IMR-90 (cell line): ENCODE measurements around the gene LDHA. TPM values are rescaled to one million over a fixed set of nuclear protein-coding genes. Genes with fewer than 3 reads are reported as not detected.

Experiments
- ATAC-seq: fragments of 200-7000 bp; cut with Tn5 transposase; 2 replicates; pipeline ENCODE4 v1.9.1; 2020; ENCODE audit warnings: low read depth, mild to moderate bottlenecking, moderate library complexity
- BruUV-seq: library from RNA; stranded (reverse); fragments of 400-500 nt; replicated peaks from 2 replicates; lab custom pipeline; 2021; lab: Mats Ljungman, UMichigan
- CTCF ChIA-PET: fragments of 300-600 bp; formaldehyde crosslinking; extraction: SDS; loops from one replicate; lab custom pipeline; 2021; ENCODE audit warnings: antibody characterized with exemption; lab: Yijun Ruan, JAX
- POLR2A ChIA-PET: fragments of 300-600 bp; sonication (Branson Sonifier 250); formaldehyde crosslinking; loops from one replicate; lab custom pipeline; 2022; ENCODE audit warnings: antibody characterized with exemption; ENCODE audit not compliant: unreplicated experiment; lab: Charles Lee
- DNase-seq: peaks from one replicate; pipeline ENCODE4 v3.0.0; 2013
- H2AFZ ChIP-seq: replicated peaks from 2 replicates; pipeline ENCODE3; 2013; ENCODE audit warnings: low read length, mild to moderate bottlenecking; ENCODE audit not compliant: poor library complexity
- H2AK5ac ChIP-seq: 2 replicates; pipeline ENCODE4 v1.6.1; 2013; ENCODE audit warnings: low read depth, low read length, inconsistent platforms
- H2AK9ac ChIP-seq: replicated peaks from 2 replicates; pipeline ENCODE3; 2013; ENCODE audit warnings: mild to moderate bottlenecking, low read depth, low read length, moderate library complexity; ENCODE audit not compliant: poor library complexity
- H2BK120ac ChIP-seq: 2 replicates; pipeline ENCODE4 v1.6.1; 2013; ENCODE audit warnings: low read depth, low read length, inconsistent platforms
- H2BK15ac ChIP-seq: 3 replicates; pipeline ENCODE4 v1.6.1; 2013; ENCODE audit warnings: low read depth, low read length, inconsistent platforms
- H2BK20ac ChIP-seq: 2 replicates; pipeline ENCODE4 v1.6.1; 2013; ENCODE audit warnings: low read depth, mild to moderate bottlenecking, inconsistent platforms, low read length, moderate library complexity
- H2BK5ac ChIP-seq: 2 replicates; pipeline ENCODE4 v1.6.1; 2013; ENCODE audit warnings: mild to moderate bottlenecking, low read depth, low read length, inconsistent platforms; ENCODE audit not compliant: poor library complexity, severe bottlenecking
- H3K14ac ChIP-seq: replicated peaks from 2 replicates; pipeline ENCODE4 v1.6.1; 2013; ENCODE audit warnings: low read depth, low read length, inconsistent platforms
- H3K18ac ChIP-seq: 2 replicates; pipeline ENCODE4 v1.6.1; 2013; ENCODE audit warnings: low read depth, low read length, control low read depth
- H3K23ac ChIP-seq: 2 replicates; pipeline ENCODE4 v1.6.1; 2013; ENCODE audit warnings: low read depth, low read length, inconsistent platforms
- H3K27ac ChIP-seq: 2 replicates; pipeline ENCODE4 v1.5.1; 2013; ENCODE audit warnings: mild to moderate bottlenecking, control low read depth, low read length; ENCODE audit not compliant: insufficient read depth
- H3K27me3 ChIP-seq: 2 replicates; pipeline ENCODE4 v1.6.1; 2013; ENCODE audit warnings: low read length; ENCODE audit not compliant: control insufficient read depth, insufficient read depth
- H3K36me3 ChIP-seq: 2 replicates; pipeline ENCODE4 v1.6.1; 2013; ENCODE audit warnings: low read length, mixed read lengths; ENCODE audit not compliant: control insufficient read depth, insufficient read depth
- H3K4ac ChIP-seq: 2 replicates; pipeline ENCODE4 v1.6.1; 2013; ENCODE audit warnings: low read depth, low read length, inconsistent platforms
- H3K4me1 ChIP-seq: 2 replicates; pipeline ENCODE4 v1.6.1; 2013; ENCODE audit warnings: low read length, mixed read lengths; ENCODE audit not compliant: control insufficient read depth, insufficient read depth
- H3K4me2 ChIP-seq: 2 replicates; pipeline ENCODE4 v1.6.1; 2013; ENCODE audit warnings: low read depth, mild to moderate bottlenecking, control low read depth, low read length, moderate library complexity
- H3K4me3 ChIP-seq: 2 replicates; pipeline ENCODE4 v1.5.1; 2013; ENCODE audit warnings: low read depth, mild to moderate bottlenecking, control low read depth, low read length, moderate library complexity; ENCODE audit not compliant: insufficient read depth
- H3K56ac ChIP-seq: 2 replicates; pipeline ENCODE4 v1.6.1; 2013; ENCODE audit warnings: low read length, inconsistent platforms; ENCODE audit not compliant: insufficient read depth; ENCODE audit errors: extremely low read depth
- H3K79me1 ChIP-seq, 2 experiments: 2 replicates each; pipeline ENCODE4 v1.6.1; 2013; ENCODE audit warnings: low read length in 2 of 2, inconsistent platforms in 1 of 2, low read depth in 1 of 2
- H3K9ac ChIP-seq: 2 replicates; pipeline ENCODE4 v1.6.1; 2013; ENCODE audit warnings: low read depth, low read length, control low read depth
- H3K9me1 ChIP-seq: 2 replicates; pipeline ENCODE4 v1.6.1; 2013; ENCODE audit warnings: low read length, inconsistent platforms; ENCODE audit not compliant: insufficient read depth
- H3K9me3 ChIP-seq: 2 replicates; pipeline ENCODE4 v1.6.1; 2013; ENCODE audit warnings: low read length; ENCODE audit not compliant: control insufficient read depth, insufficient read depth
- H4K20me1 ChIP-seq: 2 replicates; pipeline ENCODE4 v1.6.1; 2013; ENCODE audit warnings: low read length, inconsistent platforms; ENCODE audit not compliant: insufficient read depth
- H4K5ac ChIP-seq: 2 replicates; pipeline ENCODE4 v1.6.1; 2013; ENCODE audit warnings: mild to moderate bottlenecking, low read depth, low read length, control low read depth
- H4K8ac ChIP-seq, 2 experiments: 2 replicates each; pipeline ENCODE4 v1.6.1; 2013; ENCODE audit warnings: low read depth in 2 of 2, low read length in 2 of 2, control low read depth in 1 of 2, inconsistent platforms in 1 of 2
- H4K91ac ChIP-seq: 2 replicates; pipeline ENCODE4 v1.6.1; 2013; ENCODE audit warnings: low read depth, low read length, inconsistent platforms; ENCODE audit not compliant: insufficient read depth
- CHD1 ChIP-seq: IDR thresholded peaks from 2 replicates; pipeline ENCODE4 v1.6.1; 2012; ENCODE audit warnings: low read depth, low read length, improper control_type of control experiment
- FOS ChIP-seq: fragments of 150-350 bp; IDR thresholded peaks from 2 replicates; pipeline ENCODE4 v1.6.1; 2016; ENCODE audit warnings: low read depth, low read length
- MAFK ChIP-seq: IDR thresholded peaks from 2 replicates; pipeline ENCODE4 v1.6.1; 2012; ENCODE audit warnings: low read depth, low read length, improper control_type of control experiment
- MXI1 ChIP-seq: IDR thresholded peaks from 2 replicates; pipeline ENCODE4 v1.6.1; 2012; ENCODE audit warnings: low read depth, mild to moderate bottlenecking, low read length, moderate library complexity, borderline replicate concordance
- NFE2L2 ChIP-seq: fragments of 150-350 bp; IDR thresholded peaks from 2 replicates; pipeline ENCODE4 v1.6.1; 2016; ENCODE audit warnings: low read depth, mild to moderate bottlenecking, low read length
- RAD21 ChIP-seq: IDR thresholded peaks from 2 replicates; pipeline ENCODE4 v1.6.1; 2012; ENCODE audit warnings: low read length, improper control_type of control experiment
- RFX5 ChIP-seq: IDR thresholded peaks from 2 replicates; pipeline ENCODE4 v1.8.0; 2012; ENCODE audit warnings: low read depth, mild to moderate bottlenecking, low read length, moderate library complexity
- WGBS, 2 experiments: methylation state at CpG; one replicate each; pipeline versions ENCODE4 v1.1.5 to v1.1.7; 2013; ENCODE audit warnings: missing lambda C conversion rate in 2 of 2; ENCODE audit not compliant: insufficient read length in 1 of 2; ENCODE audit errors: extremely low coverage in 2 of 2; 5-methylcytosine and 5-hydroxymethylcytosine counted together
- dilution Hi-C: fragments of 300-500 bp; cut with HindIII; formaldehyde crosslinking; loops from one replicate; pipeline ENCODE4 v1.14.3; 2018; ENCODE audit warnings: low sequenced_read_pairs; ENCODE audit not compliant: unreplicated experiment
- in situ Hi-C: fragments of 300-500 bp; cut with MboI; formaldehyde crosslinking; loops from 3 replicates; pipeline ENCODE4 v1.14.3; 2019; ENCODE audit warnings: low sequenced_read_pairs, inconsistent platforms, mixed read lengths
- intact Hi-C: fragments of 100-400 bp; cut with micrococcal nuclease; formaldehyde crosslinking; loops from 2 replicates; pipeline ENCODE4 v1.10.0; 2022
- polyA plus RNA-seq, 3 experiments: library from polyadenylated mRNA; depleted of rRNA; stranded (reverse); fragments of >200 nt; gene quantifications; 2 replicates each; pipeline ENCODE4 v1.2.3, GENCODE V29; 2012; ENCODE audit warnings: low replicate concordance in 1 of 3
- total RNA-seq: library from RNA; depleted of rRNA; stranded (reverse); fragments of >200 nt; gene quantifications from 2 replicates; pipeline ENCODE4 v1.2.3, GENCODE V29; 2012
- TF ChIP-seq, protein P1 (sequence below): conservative IDR thresholded peaks from 2 replicates; pipeline ENCODE4 v1.5.1; 2012; ENCODE audit warnings: mild to moderate bottlenecking, low read depth, low read length, improper control_type of control experiment

LDHA gene
- total and polyA plus RNA-seq, 2 of the 4 experiments (the other 2 are of a cell fraction) = 1,735 to 1,813 TPM

DNA sequence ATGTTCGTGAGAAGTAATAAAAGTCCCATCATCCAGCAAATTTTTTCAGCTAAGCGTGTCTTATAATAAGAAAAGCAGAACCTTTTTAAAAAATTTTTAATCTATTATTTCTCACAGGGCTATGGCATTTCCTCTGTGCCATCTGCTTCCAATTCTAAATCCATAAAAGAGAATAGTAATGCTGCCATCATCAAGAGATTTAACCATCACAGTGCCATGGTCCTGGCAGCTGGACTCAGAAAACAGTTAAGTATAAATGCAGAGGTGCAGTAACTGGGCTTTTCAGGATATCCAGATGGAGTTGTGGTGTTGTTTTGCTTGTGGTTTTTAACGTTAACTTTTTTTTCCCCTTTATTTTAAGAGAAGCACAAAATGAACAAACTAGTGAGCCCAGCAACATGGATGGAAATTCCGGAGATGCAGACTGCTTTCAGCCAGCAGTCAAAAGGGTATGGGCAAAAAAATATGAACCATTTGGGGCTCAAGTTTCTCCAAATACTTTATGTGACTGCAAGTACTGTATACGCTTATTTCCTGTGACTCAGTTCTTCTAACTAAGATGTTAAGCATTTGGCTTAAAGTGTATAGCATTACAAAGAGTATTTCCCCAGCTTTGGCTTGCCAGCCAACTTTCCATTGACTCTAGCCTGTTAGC, 46.8 kb upstream of the LDHA start (continued):
- TF ChIP-seq, protein P1, sequence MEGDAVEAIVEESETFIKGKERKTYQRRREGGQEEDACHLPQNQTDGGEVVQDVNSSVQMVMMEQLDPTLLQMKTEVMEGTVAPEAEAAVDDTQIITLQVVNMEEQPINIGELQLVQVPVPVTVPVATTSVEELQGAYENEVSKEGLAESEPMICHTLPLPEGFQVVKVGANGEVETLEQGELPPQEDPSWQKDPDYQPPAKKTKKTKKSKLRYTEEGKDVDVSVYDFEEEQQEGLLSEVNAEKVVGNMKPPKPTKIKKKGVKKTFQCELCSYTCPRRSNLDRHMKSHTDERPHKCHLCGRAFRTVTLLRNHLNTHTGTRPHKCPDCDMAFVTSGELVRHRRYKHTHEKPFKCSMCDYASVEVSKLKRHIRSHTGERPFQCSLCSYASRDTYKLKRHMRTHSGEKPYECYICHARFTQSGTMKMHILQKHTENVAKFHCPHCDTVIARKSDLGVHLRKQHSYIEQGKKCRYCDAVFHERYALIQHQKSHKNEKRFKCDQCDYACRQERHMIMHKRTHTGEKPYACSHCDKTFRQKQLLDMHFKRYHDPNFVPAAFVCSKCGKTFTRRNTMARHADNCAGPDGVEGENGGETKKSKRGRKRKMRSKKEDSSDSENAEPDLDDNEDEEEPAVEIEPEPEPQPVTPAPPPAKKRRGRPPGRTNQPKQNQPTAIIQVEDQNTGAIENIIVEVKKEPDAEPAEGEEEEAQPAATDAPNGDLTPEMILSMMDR = no peak

DNA sequence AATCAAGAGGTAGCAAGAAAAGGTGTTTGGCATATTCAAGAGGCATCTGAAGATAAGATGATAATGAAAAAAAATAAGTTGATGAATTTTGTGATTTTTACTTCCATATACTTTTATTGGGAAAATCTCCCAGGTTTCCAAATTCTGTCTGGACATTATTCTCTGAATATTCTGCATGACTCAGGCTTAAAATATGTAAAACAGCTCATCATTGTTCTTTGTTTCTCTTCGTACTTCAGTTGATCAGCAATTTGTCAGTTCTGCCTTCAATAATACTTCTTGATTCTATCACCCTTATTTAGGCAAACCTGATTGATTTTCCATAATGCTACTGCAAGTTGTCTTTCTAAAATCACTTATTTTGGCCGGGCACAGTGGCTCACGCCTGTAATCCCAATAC, 41.8 kb upstream of the LDHA start:
- Histone ChIP-seq H3K4ac (no peak overlapping the region), H2AK5ac (no peak overlapping the region), H3K9me3 (no peaks in the 10 kb centered on the region), H4K91ac (no peak overlapping the region), H3K27me3 (no peaks in the 10 kb centered on the region), H3K9ac (no peak overlapping the region), H3K14ac (no peak overlapping the region), H3K56ac (no peak overlapping the region), H3K36me3 (peaks cover 23% of the 10 kb centered on the region), H3K18ac (no peak overlapping the region), H3K4me2 (peak overlapping the region; percentile 15; the same call in 1 of the 2 replicates), H3K4me1 (no peaks in the 10 kb centered on the region), H4K8ac (no peak overlapping the region), H2BK15ac (no peak overlapping the region), H3K79me1 (peaks cover 0 to 6% of the 10 kb centered on the region in 2 experiments), H4K20me1 (no peaks in the 10 kb centered on the region; the same call in 1 of the 2 replicates), H4K5ac (no peak overlapping the region), H3K4me3 (no peak overlapping the region), H2BK5ac (peak overlapping the region; percentile 26), H3K27ac (no peak overlapping the region), H2AFZ (no peak overlapping the region), H2BK120ac (no peak overlapping the region), H2AK9ac (no peak overlapping the region), H2BK20ac (no peak overlapping the region), H3K23ac (no peak overlapping the region), H3K9me1 (no peaks in the 10 kb centered on the region)
- POLR2A ChIA-PET = no interaction called here
- ATAC-seq = no peak
- WGBS, 2 experiments = 79% methylated on average over 3 of the region's 3 CpGs; no CpG with 5 or more reads in 1 of the 2 experiments
- BruUV-seq = no TSS peak
- peak; percentile 30 for DNase-seq
- CTCF ChIA-PET = interaction anchor here (0.7 kb wide), 1 partner anchor 115 kb away, joined by 3 read pairs; no protein-coding TSS in a partner anchor
- no peak for TF ChIP-seq NFE2L2
- no peak for TF ChIP-seq CHD1
- TF ChIP-seq MXI1 = no peak
- TF ChIP-seq FOS = no peak
- no peak for TF ChIP-seq MAFK
- no peak for TF ChIP-seq RFX5
- no peak for TF ChIP-seq RAD21
- in situ Hi-C loops (no loop called here), intact Hi-C loops (no loop called here), dilution Hi-C loops (no loop called here)
